PC-9 (cell line): ENCODE measurements around the gene CISD3. TPM values are rescaled to one million over a fixed set of nuclear protein-coding genes. Genes with fewer than 3 reads are reported as not detected.

Experiments used
- BruUV-seq: library from RNA; stranded (reverse); fragments of 400-500 nt; replicated peaks from 2 replicates; lab custom pipeline; 2021; lab: Mats Ljungman, UMichigan
- CTCF ChIA-PET: fragments of 300-600 bp; sonication (Branson Sonifier 250); formaldehyde crosslinking; loops from one replicate; lab custom pipeline; 2022; ENCODE audit warnings: antibody characterized with exemption; lab: Charles Lee
- POLR2A ChIA-PET: fragments of 300-600 bp; sonication (Branson Sonifier 250); formaldehyde crosslinking; loops from one replicate; lab custom pipeline; 2022; ENCODE audit warnings: antibody characterized with exemption; ENCODE audit not compliant: unreplicated experiment; lab: Charles Lee
- DNase-seq, 2 experiments: peaks; one replicate each; pipeline versions ENCODE4 v3.0.0 to v3.0.0-alpha.2; 2015 to 2022; ENCODE audit warnings: mixed read lengths in 1 of 2
- H2AFZ ChIP-seq: fragments of 200-600 bp; sonication (generic); 2 replicates; pipeline ENCODE4 v1.8.1; 2017; ENCODE audit warnings: antibody characterized with exemption
- H3F3A ChIP-seq: fragments of 200-600 bp; sonication (generic); 2 replicates; pipeline ENCODE4 v1.8.1; 2017; ENCODE audit warnings: antibody characterized with exemption, mild to moderate bottlenecking, low read depth; ENCODE audit not compliant: insufficient read depth
- H3K27ac ChIP-seq: fragments of 200-600 bp; sonication (generic); 2 replicates; pipeline ENCODE4 v1.6.1; 2016; ENCODE audit warnings: mixed run types
- H3K27me3 ChIP-seq: fragments of 200-600 bp; sonication (generic); 2 replicates; pipeline ENCODE4 v1.6.1; 2016; ENCODE audit warnings: low read depth, mixed run types; ENCODE audit not compliant: insufficient read depth
- H3K36me3 ChIP-seq: fragments of 200-600 bp; sonication (generic); 2 replicates; pipeline ENCODE4 v1.6.1; 2016; ENCODE audit warnings: low read depth, mixed run types
- H3K4me1 ChIP-seq: fragments of 200-600 bp; sonication (generic); replicated peaks from 2 replicates; pipeline ENCODE4 v1.6.1; 2016; ENCODE audit warnings: mixed run types; ENCODE audit not compliant: insufficient read depth
- H3K4me2 ChIP-seq: fragments of 200-600 bp; sonication (generic); 2 replicates; pipeline ENCODE4 v1.6.1; 2017; ENCODE audit warnings: mixed run types
- H3K4me3 ChIP-seq: fragments of 200-600 bp; sonication (generic); 2 replicates; pipeline ENCODE4 v1.6.1; 2016; ENCODE audit warnings: mixed run types
- H3K79me2 ChIP-seq: fragments of 200-600 bp; sonication (generic); 2 replicates; pipeline ENCODE4 v1.6.1; 2017; ENCODE audit warnings: low read depth, mixed run types
- H3K9me2 ChIP-seq: fragments of 200-600 bp; sonication (generic); 2 replicates; pipeline ENCODE4 v1.8.1; 2017; ENCODE audit warnings: mild to moderate bottlenecking; ENCODE audit not compliant: insufficient read depth
- H3K9me3 ChIP-seq: fragments of 200-600 bp; sonication (generic); 2 replicates; pipeline ENCODE4 v1.8.1; 2016; ENCODE audit warnings: low read depth; ENCODE audit not compliant: insufficient read depth
- H4K20me1 ChIP-seq: fragments of 200-600 bp; sonication (generic); 2 replicates; pipeline ENCODE4 v1.8.1; 2017; ENCODE audit not compliant: insufficient read depth
- EZH2 ChIP-seq: fragments of 200-600 bp; sonication (generic); IDR thresholded peaks from 2 replicates; pipeline ENCODE4 v1.8.0; 2017; ENCODE audit warnings: antibody characterized with exemption, low read depth
- intact Hi-C: fragments of 100-400 bp; cut with micrococcal nuclease; formaldehyde crosslinking; loops from one replicate; pipeline ENCODE4 v1.10.0; 2022; ENCODE audit not compliant: unreplicated experiment
- total RNA-seq: library from RNA; stranded (reverse); gene quantifications from 2 replicates; pipeline ENCODE4 v1.2.3, GENCODE V29; 2021
- TF ChIP-seq, protein P1 (sequence below): fragments of 200-600 bp; sonication (generic); conservative IDR thresholded peaks from 2 replicates; pipeline ENCODE4 v1.6.1; 2017; ENCODE audit warnings: mixed run types, antibody characterized with exemption, mild to moderate bottlenecking, moderate library complexity

Gene CISD3
- total RNA-seq, 1 experiment from 2014 or later: 36.6 TPM

DNA sequence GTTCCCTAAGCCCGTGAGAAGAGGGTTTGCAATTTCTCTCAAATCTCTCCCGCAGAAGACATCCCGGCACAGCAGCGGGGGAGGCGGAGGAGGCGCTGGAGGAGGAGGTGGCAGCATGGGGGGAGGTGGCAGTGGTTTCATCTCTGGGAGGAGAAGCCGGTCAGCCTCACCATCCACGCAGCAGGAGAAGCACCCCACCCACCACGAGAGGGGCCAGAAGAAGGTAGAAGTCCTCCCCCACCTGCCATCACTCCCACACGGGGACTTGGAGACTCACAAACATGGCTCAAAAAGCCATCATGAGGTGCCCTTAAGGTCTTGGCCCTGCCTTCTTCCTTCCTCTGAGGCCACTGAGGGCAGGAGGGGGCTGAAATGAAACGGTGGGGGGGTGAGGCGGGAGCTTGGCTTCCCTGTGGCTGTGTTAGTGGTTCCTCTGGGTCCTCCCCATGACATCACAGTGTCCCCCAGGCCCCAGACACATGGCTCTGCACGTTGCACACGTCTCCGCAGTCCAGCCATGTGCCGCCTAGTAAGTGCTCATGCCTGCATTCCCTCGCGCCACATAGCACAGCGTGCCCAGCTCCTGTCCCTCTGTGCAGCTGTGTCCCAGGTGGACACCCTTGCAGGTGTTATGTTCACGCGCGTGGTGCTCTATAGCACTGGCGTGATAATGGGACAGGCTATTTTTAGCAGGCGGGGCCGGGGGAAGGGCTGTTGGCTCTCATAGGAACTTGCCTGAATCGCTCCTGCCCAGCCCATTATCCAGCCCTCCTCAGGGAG lies 18.2 kb upstream of the CISD3 start:
- Histone ChIP-seq H3K4me1 (0 out of 2 replicates have a peak, but pooled peaks cover 3% of the 10 kb centered on the region), H3F3A (peaks cover 28% of the 10 kb centered on the region; the same call in 1 of the 2 replicates), H3K4me2 (no peak overlapping the region), H3K9me3 (no peaks in the 10 kb centered on the region), H3K9me2 (no peaks in the 10 kb centered on the region), H3K27ac (no peak overlapping the region), H3K79me2 (peaks cover 22% of the 10 kb centered on the region), H3K27me3 (no peaks in the 10 kb centered on the region), H4K20me1 (peaks cover 25% of the 10 kb centered on the region), H2AFZ (no peak overlapping the region), H3K36me3 (peaks cover 21% of the 10 kb centered on the region), H3K4me3 (no peak overlapping the region)
- POLR2A ChIA-PET: no interaction called here
- no peak for TF ChIP-seq EZH2
- TF ChIP-seq, protein P1, sequence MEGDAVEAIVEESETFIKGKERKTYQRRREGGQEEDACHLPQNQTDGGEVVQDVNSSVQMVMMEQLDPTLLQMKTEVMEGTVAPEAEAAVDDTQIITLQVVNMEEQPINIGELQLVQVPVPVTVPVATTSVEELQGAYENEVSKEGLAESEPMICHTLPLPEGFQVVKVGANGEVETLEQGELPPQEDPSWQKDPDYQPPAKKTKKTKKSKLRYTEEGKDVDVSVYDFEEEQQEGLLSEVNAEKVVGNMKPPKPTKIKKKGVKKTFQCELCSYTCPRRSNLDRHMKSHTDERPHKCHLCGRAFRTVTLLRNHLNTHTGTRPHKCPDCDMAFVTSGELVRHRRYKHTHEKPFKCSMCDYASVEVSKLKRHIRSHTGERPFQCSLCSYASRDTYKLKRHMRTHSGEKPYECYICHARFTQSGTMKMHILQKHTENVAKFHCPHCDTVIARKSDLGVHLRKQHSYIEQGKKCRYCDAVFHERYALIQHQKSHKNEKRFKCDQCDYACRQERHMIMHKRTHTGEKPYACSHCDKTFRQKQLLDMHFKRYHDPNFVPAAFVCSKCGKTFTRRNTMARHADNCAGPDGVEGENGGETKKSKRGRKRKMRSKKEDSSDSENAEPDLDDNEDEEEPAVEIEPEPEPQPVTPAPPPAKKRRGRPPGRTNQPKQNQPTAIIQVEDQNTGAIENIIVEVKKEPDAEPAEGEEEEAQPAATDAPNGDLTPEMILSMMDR: no peak
- intact Hi-C loops: no loop called here
- DNase-seq: no peak
- no TSS peak for BruUV-seq
- CTCF ChIA-PET: no interaction called here

DNA sequence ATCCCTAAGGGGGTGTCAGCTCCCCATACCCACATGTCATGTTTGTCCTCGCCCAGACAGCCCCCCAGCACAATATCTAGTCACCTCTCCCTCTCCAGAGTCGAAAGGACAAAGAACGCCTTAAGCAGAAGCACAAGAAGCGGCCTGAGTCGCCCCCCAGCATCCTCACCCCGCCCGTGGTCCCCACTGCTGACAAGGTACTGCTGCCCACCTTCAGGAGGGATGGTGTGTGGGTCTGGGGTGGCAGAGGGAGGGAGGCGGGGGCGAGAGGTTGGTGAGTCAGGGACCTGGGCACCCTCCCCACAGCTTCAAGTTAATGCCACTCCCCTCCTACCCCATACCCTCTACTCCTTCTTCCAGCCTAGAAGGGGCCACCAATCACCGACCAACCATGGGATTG lies 17.5 kb upstream of the CISD3 start:
- Histone ChIP-seq H3K36me3 (peaks cover 21% of the 10 kb centered on the region), H2AFZ (no peak overlapping the region), H3K4me1 (no peaks in the 10 kb centered on the region), H3K27ac (no peak overlapping the region), H3K9me2 (no peaks in the 10 kb centered on the region), H3F3A (peaks cover 30% of the 10 kb centered on the region; the same call in 1 of the 2 replicates), H3K27me3 (no peaks in the 10 kb centered on the region), H3K4me3 (no peak overlapping the region), H3K9me3 (no peaks in the 10 kb centered on the region), H3K79me2 (peaks cover 16% of the 10 kb centered on the region), H4K20me1 (peaks cover 19% of the 10 kb centered on the region), H3K4me2 (no peak overlapping the region)
- ChIA-PET POLR2A (no interaction called here), CTCF (no interaction called here)
- TF ChIP-seq, protein P1: no peak
- no peak for TF ChIP-seq EZH2
- intact Hi-C loops: no loop called here
- no peak for DNase-seq
- no TSS peak for BruUV-seq

DNA sequence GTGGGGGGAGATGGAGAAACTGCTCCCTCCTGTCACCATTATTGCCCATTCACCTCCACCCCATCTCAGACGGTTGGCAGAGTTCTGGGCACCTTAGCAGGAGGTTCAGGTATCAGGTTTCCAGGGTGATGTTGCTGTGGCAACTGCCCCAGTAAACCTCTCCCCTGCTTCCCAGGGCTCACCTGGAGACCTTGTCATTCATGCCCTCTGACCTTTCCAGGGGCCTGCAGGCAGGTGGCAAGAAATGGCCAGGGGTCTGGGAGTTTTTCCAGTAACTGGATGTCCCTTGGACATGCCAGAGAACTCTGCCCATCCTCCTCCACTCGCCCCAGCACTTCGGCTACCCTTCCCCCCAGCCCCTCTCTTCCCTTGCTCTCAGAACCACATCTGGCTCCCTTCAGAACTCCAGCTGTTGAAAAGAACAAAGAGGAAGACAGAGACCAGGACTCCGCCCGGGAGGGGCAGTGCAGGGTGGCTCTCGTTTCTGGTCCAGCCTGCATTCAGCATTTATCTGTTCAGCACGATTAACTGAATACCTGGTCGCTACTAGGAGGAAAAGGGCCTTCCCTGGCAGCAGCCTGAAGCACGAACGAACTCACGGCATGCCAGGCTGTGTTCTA lies 16.6 kb upstream of the CISD3 start:
- H3K27ac ChIP-seq: no peak overlapping the region
- no peak overlapping the region for H3K4me3 ChIP-seq
- BruUV-seq: no TSS peak
- CTCF ChIA-PET: no interaction called here
- no peak overlapping the region for H3K4me2 ChIP-seq
- peaks cover 14% of the 10 kb centered on the region for H4K20me1 ChIP-seq
- no peaks in the 10 kb centered on the region for H3K27me3 ChIP-seq
- no peak for DNase-seq
- no peaks in the 10 kb centered on the region for H3K4me1 ChIP-seq
- no peaks in the 10 kb centered on the region for H3K9me2 ChIP-seq
- H2AFZ ChIP-seq: no peak overlapping the region
- H3F3A ChIP-seq: peaks cover 30% of the 10 kb centered on the region; the same call in 1 of the 2 replicates
- peaks cover 12% of the 10 kb centered on the region for H3K36me3 ChIP-seq
- H3K79me2 ChIP-seq: peaks cover 6% of the 10 kb centered on the region; the same call in 1 of the 2 replicates
- POLR2A ChIA-PET: no interaction called here
- H3K9me3 ChIP-seq: no peaks in the 10 kb centered on the region
- intact Hi-C loops: no loop called here
- TF ChIP-seq EZH2: no peak
- TF ChIP-seq, protein P1: no peak
